M059J (cell line): Measurements from ENCODE around the gene ERLIN1. TPM values are rescaled to one million over a fixed set of nuclear protein-coding genes. Genes with fewer than 3 reads are reported as not detected.

Source experiments
- total RNA-seq: library from RNA; depleted of rRNA; stranded (reverse); fragments of >200 nt; shearing (Covaris generic); gene quantifications from 2 replicates; pipeline ENCODE4 v1.2.3, GENCODE V29; 2014; rRNA removed

ERLIN1 gene
- total RNA-seq, 1 experiment from 2014 or later: 64.3 TPM

Other genes starting within 250 kb of the ERLIN1 start
- gene DNMBP, start 176.1 kb downstream of the ERLIN1 start, total RNA-seq: 17.4 and 29.4 TPM in 2 replicates
- gene CPN1, start 104.2 kb downstream of the ERLIN1 start, total RNA-seq: not detected in 2 replicates
- gene CHUK, start 43.6 kb upstream of the ERLIN1 start, total RNA-seq: 19.6 and 28.8 TPM in 2 replicates
- 26.7 and 37.8 TPM in 2 replicates for gene CWF19L1, start 81.6 kb upstream of the ERLIN1 start, total RNA-seq
- 45.6 and 58.3 TPM in 2 replicates for gene BLOC1S2, start 100.7 kb upstream of the ERLIN1 start, total RNA-seq
- gene PKD2L1, start 144.2 kb upstream of the ERLIN1 start, total RNA-seq: not detected in 2 replicates
- 216 and 263 TPM in 2 replicates for gene SCD, start 161.2 kb upstream of the ERLIN1 start, total RNA-seq